ENCODE measurements around the gene WDR44. TPM values are rescaled to one million over a fixed set of nuclear protein-coding genes. Genes with fewer than 3 reads are reported as not detected.

Gene WDR44
- total and polyA plus RNA-seq, 2 of the 13 experiments (the other 11 are each of a cell fraction or from before 2014, with no cell fraction given) = 2.2 to 4.3 TPM

DNA sequence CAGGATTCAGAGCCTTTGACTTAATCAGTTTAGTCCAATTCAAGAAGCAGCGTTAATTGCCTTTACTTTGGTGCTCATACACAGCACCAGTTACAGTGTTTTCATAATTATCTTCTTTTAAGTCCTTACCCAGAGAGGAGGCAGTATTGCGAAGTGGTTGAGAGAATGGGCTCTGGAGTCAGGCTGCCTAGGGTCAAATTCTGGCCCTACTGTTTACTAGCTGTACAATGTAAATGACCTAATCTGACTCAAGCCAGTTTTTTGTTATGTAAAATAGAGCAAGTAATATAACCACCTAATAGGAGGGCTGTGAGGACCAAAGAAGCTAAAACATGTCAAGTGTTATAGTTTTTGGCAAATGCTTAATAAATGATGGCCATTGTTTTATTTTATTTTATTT, 27.6 kb downstream of the WDR44 start:
- Histone ChIP-seq H3K27me3 (ENCODE audit: control insufficient read depth in 1 of 2, insufficient read depth in 2 of 2, low read length in 2 of 2) (no peaks in the 10 kb centered on the region), H2AFZ (ENCODE audit: low read length) (no peak overlapping the region), H3K4me2 (ENCODE audit: low read depth, low read length) (no peak overlapping the region; the same call in 1 of the 2 replicates), H3K27ac (ENCODE audit: extremely low read length, insufficient read depth, low read length) (no peak overlapping the region), H3K79me2 (ENCODE audit: insufficient read depth, low read length) (no peaks in the 10 kb centered on the region), H3K9ac (ENCODE audit: insufficient read depth, low read depth, low read length) (no peak overlapping the region), H4K20me1 (ENCODE audit: insufficient read depth, low read length) (no peaks in the 10 kb centered on the region), H3K4me3 (replicated peaks in 1 of 3; ENCODE audit: insufficient read depth in 1 of 3, low read depth in 2 of 3, low read length in 3 of 3) (no peak overlapping the region), H3K36me3 (replicated peaks in 1 of 2; ENCODE audit: control insufficient read depth in 1 of 2, insufficient read depth in 2 of 2, low read length in 2 of 2) (no peaks in the 10 kb centered on the region), H3K4me1 (ENCODE audit: insufficient read depth, low read length) (no peaks in the 10 kb centered on the region), H3K9me3 (ENCODE audit: low read length) (no peaks in the 10 kb centered on the region)
- FAIRE-seq (no peak), ATAC-seq (peak; percentile 83), DNase-seq (ENCODE audit: low spot score) (peak; percentile 30)
- POLR2A ChIA-PET = no interaction called here
- no TSS peak for BruUV-seq (replicated peaks)
- no peak for TF ChIP-seq KLF12 (CRISPR knock-in tag; IDR thresholded peaks at IDR 0.05; ENCODE audit: borderline replicate concordance)
- peak; percentile 56; the same call in 1 of the 2 replicates for TF ChIP-seq SOX5 (CRISPR knock-in tag; IDR thresholded peaks at IDR 0.05; ENCODE audit: borderline replicate concordance)
- TF ChIP-seq ZFYVE20 (CRISPR knock-in tag; IDR thresholded peaks at IDR 0.05; ENCODE audit: borderline replicate concordance, low read depth) = no peak
- TF ChIP-seq SOX13 (IDR thresholded peaks at IDR 0.05) = no peak
- TF ChIP-seq SOX13 (CRISPR knock-in tag; conservative IDR thresholded peaks at IDR 0.05 in 1 of 2, IDR thresholded peaks at IDR 0.05 in 1 of 2) = peak in 1 of 2 experiments; percentile 29; a peak in 1 of 4 replicates
- no peak for TF ChIP-seq SOX6 (IDR thresholded peaks at IDR 0.05)
- 0 out of 2 replicates have a peak, but pooled peaks have one; percentile 12 for TF ChIP-seq SOX6 (CRISPR knock-in tag; IDR thresholded peaks at IDR 0.05)
- intact Hi-C loops (cut with micrococcal nuclease; ENCODE audit: unreplicated experiment) = no loop called here
- CTCF ChIA-PET (ENCODE audit: low intra/inter-chr PET ratio, low total read pairs) = no interaction called here
- 67% methylated on average over 2 of the region's 2 CpGs for WGBS (ENCODE audit: low lambda C conversion rate)
- in situ Hi-C loops (cut with HindIII; ENCODE audit: extremely low pct_ligation_motif_present, low pct_unique_long_range_greater_than_20kb) = no loop called here

DNA sequence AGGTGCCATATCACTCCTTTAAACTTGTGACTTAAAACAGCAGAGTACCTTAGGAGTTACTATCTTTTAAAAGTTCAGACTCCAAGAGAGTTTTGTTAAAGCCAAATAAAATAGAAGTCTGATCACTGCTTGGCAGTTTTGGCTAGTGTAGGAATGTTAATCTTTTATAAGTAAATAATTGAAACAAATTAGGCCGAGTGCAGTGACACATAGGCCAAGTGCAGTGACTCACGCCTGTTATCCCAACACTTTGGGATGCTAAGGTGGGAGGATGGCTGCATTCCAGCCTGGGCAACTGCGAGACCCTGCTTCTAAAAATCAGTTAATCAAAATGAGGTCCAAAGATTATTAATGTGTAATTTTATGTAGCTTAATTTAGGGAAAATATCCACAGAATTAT, 37.2 kb downstream of the WDR44 start:
- Histone ChIP-seq H3K27me3 (ENCODE audit: control insufficient read depth in 1 of 2, insufficient read depth in 2 of 2, low read length in 2 of 2) (no peaks in the 10 kb centered on the region), H3K36me3 (replicated peaks in 1 of 2; ENCODE audit: control insufficient read depth in 1 of 2, insufficient read depth in 2 of 2, low read length in 2 of 2) (no peaks in the 10 kb centered on the region), H3K9me3 (ENCODE audit: low read length) (no peaks in the 10 kb centered on the region), H4K20me1 (ENCODE audit: insufficient read depth, low read length) (no peaks in the 10 kb centered on the region), H3K4me3 (replicated peaks in 1 of 3; ENCODE audit: insufficient read depth in 1 of 3, low read depth in 2 of 3, low read length in 3 of 3) (no peak overlapping the region), H3K79me2 (ENCODE audit: insufficient read depth, low read length) (no peaks in the 10 kb centered on the region), H3K4me1 (ENCODE audit: insufficient read depth, low read length) (no peaks in the 10 kb centered on the region), H3K27ac (ENCODE audit: extremely low read length, insufficient read depth, low read length) (no peak overlapping the region), H3K4me2 (ENCODE audit: low read depth, low read length) (no peak overlapping the region), H3K9ac (ENCODE audit: insufficient read depth, low read depth, low read length) (no peak overlapping the region), H2AFZ (ENCODE audit: low read length) (no peak overlapping the region)
- no TSS peak for BruUV-seq (replicated peaks)
- no peak for TF ChIP-seq ELF3 (CRISPR knock-in tag; IDR thresholded peaks at IDR 0.05)
- TF ChIP-seq, protein P1, sequence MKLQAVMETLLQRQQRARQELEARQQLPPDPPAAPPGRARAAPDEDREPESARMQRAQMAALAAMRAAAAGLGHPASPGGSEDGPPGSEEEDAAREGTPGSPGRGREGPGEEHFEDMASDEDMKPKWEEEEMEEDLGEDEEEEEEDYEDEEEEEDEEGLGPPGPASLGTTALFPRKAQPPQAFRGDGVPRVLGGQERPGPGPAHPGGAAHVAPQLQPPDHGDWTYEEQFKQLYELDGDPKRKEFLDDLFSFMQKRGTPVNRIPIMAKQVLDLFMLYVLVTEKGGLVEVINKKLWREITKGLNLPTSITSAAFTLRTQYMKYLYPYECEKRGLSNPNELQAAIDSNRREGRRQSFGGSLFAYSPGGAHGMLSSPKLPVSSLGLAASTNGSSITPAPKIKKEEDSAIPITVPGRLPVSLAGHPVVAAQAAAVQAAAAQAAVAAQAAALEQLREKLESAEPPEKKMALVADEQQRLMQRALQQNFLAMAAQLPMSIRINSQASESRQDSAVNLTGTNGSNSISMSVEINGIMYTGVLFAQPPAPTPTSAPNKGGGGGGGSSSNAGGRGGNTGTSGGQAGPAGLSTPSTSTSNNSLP (IDR thresholded peaks at IDR 0.05; ENCODE audit: low read depth, low read length) = no peak
- TF ChIP-seq ZNF724P (CRISPR knock-in tag; IDR thresholded peaks at IDR 0.05; ENCODE audit: borderline replicate concordance) = no peak
- no peak for TF ChIP-seq KAT8 (CRISPR knock-in tag; IDR thresholded peaks at IDR 0.05)
- no peak for TF ChIP-seq HNRNPLL (IDR thresholded peaks at IDR 0.05; ENCODE audit: low read depth, low read length, poor library complexity, severe bottlenecking)
- in situ Hi-C loops (cut with HindIII; ENCODE audit: extremely low pct_ligation_motif_present, low pct_unique_long_range_greater_than_20kb) (no loop called here), intact Hi-C loops (cut with micrococcal nuclease; ENCODE audit: unreplicated experiment) (no loop called here)
- 100% methylated on average over 3 of the region's 3 CpGs for WGBS (ENCODE audit: low lambda C conversion rate)
- no peak for FAIRE-seq
- POLR2A ChIA-PET = no interaction called here
- CTCF ChIA-PET (ENCODE audit: low intra/inter-chr PET ratio, low total read pairs) = no interaction called here
- DNase-seq (ENCODE audit: low spot score) = no peak
- ATAC-seq = no peak

Data from HepG2 (cell line).